ENCODE data around the gene RAE1.

- TF ChIP-seq CTCF (conservative IDR thresholded peaks at IDR 0.05; ENCODE audit: low read length) = no peak
- no peak for TF ChIP-seq EZH2phosphoT487 (IDR thresholded peaks at IDR 0.05; ENCODE audit: borderline replicate concordance)
Observed at GRCh38 chr20:57426271-57426689, 75.2 kb downstream of the RAE1 start.
